Right ventricle myocardium inferior (tissue), 1 donor: ENCODE data around the gene UBN2. TPM values are rescaled to one million over a fixed set of nuclear protein-coding genes. Genes with fewer than 3 reads are reported as not detected.

Source experiments
- ATAC-seq: fragments of 200-7000 bp; cut with Tn5 transposase; one replicate; pipeline ENCODE4 v1.9.1; 2020; ENCODE audit warnings: mild to moderate bottlenecking, moderate library complexity
- DNase-seq: peaks from one replicate; pipeline ENCODE4 v3.0.0; 2021; ENCODE audit errors: missing footprints
- intact Hi-C: fragments of 100-400 bp; cut with DNase I; formaldehyde crosslinking; loops from one replicate; pipeline ENCODE4 v1.11.0; 2022
- total RNA-seq: library from RNA; stranded (reverse); fragmentation: NEBNext Ultra II Directional; extraction: Animal tissue kit (Norgen Biotek cat#: 25700); gene quantifications from one replicate; pipeline ENCODE4 v1.2.1, GENCODE V29; 2021
- donor health status: DM: no; HTN: yes; CAD: no; lungs with severe emphysema.

Gene UBN2
- total RNA-seq, 1 donor from 2014 or later, result 13.0 TPM

- DNase-seq, result no peak
- intact Hi-C loops, result no loop called here
- no peak for ATAC-seq
These were observed 103.5 kb downstream of the UBN2 start for GRCh38 chr7:139334399-139335150.

GRCh38 chr7:139339025-139339424 lies 108.0 kb downstream of the UBN2 start:
- no peak for DNase-seq
- ATAC-seq, result no peak
- intact Hi-C loops, result no loop called here

GRCh38 chr7:139339698-139340036 lies 108.6 kb downstream of the UBN2 start:
- ATAC-seq (no peak), DNase-seq (no peak)
- intact Hi-C loops, result loop anchor here (1.0 kb wide), 1 partner anchor 20 kb away; the partner anchor contains the start of gene LUC7L2

- intact Hi-C loops, result loop anchor here (1.0 kb wide), 1 partner anchor 19 kb away; the partner anchor contains the start of gene LUC7L2
- DNase-seq (peak; percentile 99), ATAC-seq (peak; percentile 93)
These were observed 109.2 kb downstream of the UBN2 start for GRCh38 chr7:139340037-139340807.

- ATAC-seq, result no peak
- peak; percentile 89 for DNase-seq
- intact Hi-C loops, result loop anchor here (1.0 kb wide), 1 partner anchor 19 kb away; the partner anchor contains the start of gene LUC7L2
These were observed 109.7 kb downstream of the UBN2 start for GRCh38 chr7:139340808-139341057.

- intact Hi-C loops, result no loop called here
- peak; percentile 94 for DNase-seq
- ATAC-seq, result peak; percentile 83
These were observed 110.2 kb downstream of the UBN2 start, which contains the start of gene FMC1 for GRCh38 chr7:139341058-139341775. Gene FMC1, plus strand, starts transcription at chr7:139341337. Its CDS starts 48 bp downstream, at chr7:139341385.

- DNase-seq, result no peak
- intact Hi-C loops, result no loop called here
- ATAC-seq, result no peak
These were observed 110.8 kb downstream of the UBN2 start for GRCh38 chr7:139341776-139342226.

- intact Hi-C loops, result no loop called here
- DNase-seq (no peak), ATAC-seq (no peak)
These were observed 114.0 kb downstream of the UBN2 start for GRCh38 chr7:139345042-139345441.

GRCh38 chr7:139351027-139351426 lies 120.0 kb downstream of the UBN2 start:
- ATAC-seq (no peak), DNase-seq (no peak)
- intact Hi-C loops, result no loop called here

GRCh38 chr7:139354729-139355128 lies 123.7 kb downstream of the UBN2 start:
- DNase-seq, result no peak
- intact Hi-C loops, result loop anchor here (5.0 kb wide), 1 partner anchor 823 kb away; the partner anchor contains the start of gene KDM7A
- no peak for ATAC-seq

GRCh38 chr7:139355320-139355719 lies 124.3 kb downstream of the UBN2 start:
- no peak for ATAC-seq
- intact Hi-C loops, result loop anchor here (5.0 kb wide), 1 partner anchor 822 kb away; the partner anchor contains the start of gene KDM7A
- no peak for DNase-seq

Other genes with a start within 250 kb of the UBN2 start
- gene KIAA1549, start 249.8 kb upstream of the UBN2 start, total RNA-seq, result 1.8 TPM
- gene ZC3HAV1L, start 195.2 kb upstream of the UBN2 start, total RNA-seq, result 4.0 TPM
- 8.0 TPM for gene ZC3HAV1, start 121.5 kb upstream of the UBN2 start, total RNA-seq
- 41.8 TPM for gene FMC1, start 110.1 kb downstream of the UBN2 start, total RNA-seq
- 44.9 TPM for gene LUC7L2, start 128.7 kb downstream of the UBN2 start, total RNA-seq